Subcutaneous adipose tissue (tissue), 4 donors: ENCODE results near the gene C1QA. TPM values are rescaled to one million over a fixed set of nuclear protein-coding genes. Genes with fewer than 3 reads are reported as not detected.

Experiments
- CTCF ChIP-seq: fragments of 450-650 bp; IDR thresholded peaks from one replicate; pipeline ENCODE4 v1.5.1; 2016; ENCODE audit warnings: low read depth, mild to moderate bottlenecking, control low read depth, antibody characterized with exemption, moderate library complexity
- total RNA-seq, 4 donors: library from RNA; depleted of rRNA; stranded (reverse); fragments of >200 nt; gene quantifications; one replicate each; pipeline ENCODE4 v1.1.0, GENCODE V29; 2016

The C1QA gene
- total RNA-seq, 4 donors from 2014 or later, result 180 to 794 (median 365) TPM

- no peak for TF ChIP-seq CTCF
These were observed 992 bp upstream of the C1QA start for GRCh38 chr1:22635436-22635835.

- TF ChIP-seq CTCF, result no peak
These were observed 499 bp downstream of the C1QA start for GRCh38 chr1:22636927-22637326.

GRCh38 chr1:22637907-22638445, 1.5 kb downstream of the C1QA start:
- TF ChIP-seq CTCF, result no peak

- no peak for TF ChIP-seq CTCF
These were observed 2.2 kb downstream of the C1QA start for GRCh38 chr1:22638476-22639234.

- no peak for TF ChIP-seq CTCF
These were observed 2.9 kb downstream of the C1QA start for GRCh38 chr1:22639286-22639685.

- TF ChIP-seq CTCF, result no peak
These were observed 4.8 kb downstream of the C1QA start for GRCh38 chr1:22641247-22641646.

GRCh38 chr1:22641906-22642636, 5.6 kb downstream of the C1QA start:
- TF ChIP-seq CTCF, result no peak
